NCI-H748 treated with DMSO at 0.1 percent for 48 hours (cell line): ENCODE data around the gene AVEN.
"Not testable (repeated sequence)": the region's sequence is repeated elsewhere in the genome, so short reads cannot be mapped to it uniquely, and the experiment has no call there.

Experiments
- DNase-seq: peaks from one replicate; lab custom pipeline; 2025; lab: John Stamatoyannopoulos, UW

The AVEN gene

DNA sequence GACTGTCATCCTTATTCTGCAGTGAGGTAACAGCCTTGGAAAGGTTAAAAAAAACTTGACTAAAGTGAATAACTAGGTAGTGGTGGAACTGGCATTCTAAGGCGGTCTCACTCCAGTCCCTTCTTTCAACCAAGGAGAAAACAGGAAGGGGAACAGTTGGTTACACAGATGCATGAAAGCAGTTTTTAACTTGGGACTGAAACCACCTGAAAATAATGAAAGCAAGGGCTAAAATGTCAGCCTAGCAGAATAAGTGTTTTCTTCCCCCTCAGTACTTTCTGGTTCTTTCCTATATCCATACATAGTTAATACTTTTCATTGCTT is 748 bp upstream of the AVEN start:
- no peak for DNase-seq

DNA sequence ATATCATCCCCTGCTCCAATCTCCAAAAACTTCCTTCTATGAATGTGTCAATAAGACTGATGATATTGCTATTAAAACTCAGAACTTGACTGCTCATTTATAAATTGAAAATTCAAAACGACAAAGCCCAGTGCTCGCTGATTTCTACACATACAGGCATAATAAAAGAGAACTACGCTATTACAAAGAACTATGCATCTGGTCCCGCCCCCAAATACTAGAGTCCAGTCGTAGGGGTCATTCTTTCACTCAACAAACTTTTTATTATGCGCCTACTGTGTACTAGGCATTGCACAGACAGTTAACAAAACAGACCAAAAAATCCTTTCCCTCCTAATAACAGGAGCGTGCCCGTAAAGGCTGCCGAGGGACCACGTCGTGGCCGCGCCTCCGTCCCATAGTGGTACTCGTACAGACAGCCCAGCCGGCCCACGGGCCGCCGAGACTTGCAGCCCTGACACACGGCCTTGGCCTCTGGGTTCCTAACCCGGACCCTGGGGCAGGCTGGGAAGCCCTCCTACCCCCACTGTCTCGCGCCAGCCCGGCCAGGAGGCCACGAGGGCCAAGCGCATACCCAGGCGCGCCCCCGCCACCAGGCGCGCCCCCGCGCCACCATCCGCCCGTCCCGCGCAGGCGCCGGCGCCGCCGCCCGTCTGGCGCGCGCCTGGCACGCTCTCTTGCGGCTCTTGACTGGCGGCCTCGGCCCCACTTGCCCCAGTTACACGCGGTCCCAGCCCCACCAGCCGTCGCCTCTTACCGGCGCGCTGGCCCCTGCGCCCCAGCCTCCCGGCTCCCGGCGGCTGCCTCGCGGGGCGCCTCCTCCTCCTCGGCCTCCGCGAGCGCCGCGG is 757 bp downstream of the AVEN start:
- peak; percentile 0 for DNase-seq

- no peak for DNase-seq
These were observed 6.8 kb downstream of the AVEN start for GRCh38 chr15:34031987-34032760.

GRCh38 chr15:34027606-34028005 is 11.4 kb downstream of the AVEN start:
- DNase-seq = no peak

- DNase-seq = no peak
These were observed 13.8 kb downstream of the AVEN start for GRCh38 chr15:34025252-34025651.

DNA sequence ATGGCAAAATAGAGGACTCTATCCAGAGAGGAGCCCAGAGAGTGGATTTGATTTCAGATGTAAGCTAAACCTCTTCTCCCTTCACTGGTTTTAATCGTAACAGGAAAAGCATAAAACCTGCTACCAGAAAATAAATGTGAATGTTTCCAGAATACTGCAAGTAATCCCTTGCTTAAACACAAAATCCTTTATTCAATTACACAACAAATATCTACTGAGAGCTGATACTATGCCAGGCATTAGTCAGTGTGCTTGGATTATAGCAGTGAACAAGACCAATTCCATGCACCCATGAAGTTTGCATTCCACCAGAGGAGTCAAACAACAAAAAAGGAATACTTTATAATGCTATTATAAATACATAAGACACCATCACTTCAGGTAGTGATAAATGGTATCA is 15.1 kb downstream of the AVEN start:
- no peak for DNase-seq

DNA sequence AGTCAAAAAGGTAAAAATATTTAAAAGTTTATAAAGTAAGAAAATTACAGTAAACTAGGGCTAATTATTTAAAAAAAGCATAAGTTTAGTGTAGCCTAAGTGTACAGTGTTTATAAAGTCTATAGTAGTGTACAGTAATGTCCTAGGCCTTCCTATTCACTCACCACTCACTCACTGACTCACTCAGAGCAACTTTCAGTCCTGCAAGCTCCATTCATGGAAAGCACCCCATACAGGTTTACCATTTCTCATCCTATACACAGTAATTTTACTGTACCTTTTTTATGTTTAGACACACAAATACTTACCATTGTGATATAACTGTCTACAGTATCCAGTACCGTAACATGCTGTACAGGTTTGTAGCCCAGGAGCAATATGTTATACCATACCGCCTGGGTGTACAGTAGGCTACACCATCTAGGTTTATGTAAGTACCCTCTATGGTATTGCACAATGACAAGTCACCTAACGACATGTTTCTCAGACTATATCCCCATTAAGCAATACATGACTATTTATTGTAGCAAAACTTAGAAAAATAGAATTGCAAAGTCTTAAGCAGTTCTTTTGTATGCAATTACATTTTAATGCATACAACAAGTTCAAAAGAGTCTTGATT is 19.5 kb downstream of the AVEN start:
- no peak for DNase-seq

- not testable (repeated sequence) for DNase-seq
These were observed 20.3 kb downstream of the AVEN start for GRCh38 chr15:34018738-34019137.

- no peak for DNase-seq
These were observed 20.9 kb downstream of the AVEN start for GRCh38 chr15:34018021-34018645.

GRCh38 chr15:34014556-34014955 is 24.4 kb downstream of the AVEN start:
- no peak for DNase-seq

DNA sequence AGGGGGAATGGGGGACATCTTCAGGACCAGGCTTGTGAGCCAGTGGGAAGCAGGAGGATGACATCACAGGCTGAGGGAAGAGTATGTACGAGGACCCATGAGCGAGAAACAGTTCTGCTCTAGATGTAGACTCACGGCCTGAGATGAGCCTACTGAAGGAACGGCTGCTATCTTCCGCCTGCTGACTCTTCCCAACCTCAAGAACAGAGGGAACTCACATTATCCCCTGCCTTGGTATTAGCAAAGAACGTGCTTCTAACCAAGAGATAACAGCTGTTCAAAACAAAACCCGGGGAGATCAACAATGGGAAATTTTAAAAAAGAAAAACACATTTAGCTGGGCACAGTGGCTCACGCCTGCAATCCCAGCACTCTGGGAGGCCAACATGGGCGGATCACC is 25.3 kb downstream of the AVEN start:
- no peak for DNase-seq

- no peak for DNase-seq
These were observed 26.5 kb downstream of the AVEN start for GRCh38 chr15:34012461-34013028.

GRCh38 chr15:34011481-34011880 is 27.5 kb downstream of the AVEN start:
- no peak for DNase-seq

GRCh38 chr15:34010921-34011320 is 28.1 kb downstream of the AVEN start:
- DNase-seq = no peak

DNA sequence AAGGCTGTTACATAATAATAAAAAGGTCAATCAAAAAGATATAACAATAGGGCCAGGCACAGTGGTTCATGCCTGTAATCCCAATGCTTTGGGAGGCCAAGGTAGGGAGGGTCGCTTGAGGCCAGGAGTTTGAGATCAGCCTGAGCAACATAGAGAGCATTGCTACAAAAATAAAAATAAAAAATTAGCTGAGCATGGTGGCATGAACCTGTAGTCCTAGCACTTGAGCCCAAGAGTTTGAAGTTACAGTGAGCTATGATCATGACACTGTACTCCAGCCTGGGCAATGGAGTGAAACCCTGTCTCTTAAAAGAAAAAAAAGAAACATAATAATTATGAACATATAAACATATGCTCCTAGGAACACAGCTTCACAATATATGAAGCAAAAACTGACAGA is 29.3 kb downstream of the AVEN start:
- DNase-seq = no peak

GRCh38 chr15:34006381-34006780 is 32.6 kb downstream of the AVEN start:
- DNase-seq = no peak

- no peak for DNase-seq
These were observed 37.5 kb downstream of the AVEN start for GRCh38 chr15:34001536-34001935.

DNA sequence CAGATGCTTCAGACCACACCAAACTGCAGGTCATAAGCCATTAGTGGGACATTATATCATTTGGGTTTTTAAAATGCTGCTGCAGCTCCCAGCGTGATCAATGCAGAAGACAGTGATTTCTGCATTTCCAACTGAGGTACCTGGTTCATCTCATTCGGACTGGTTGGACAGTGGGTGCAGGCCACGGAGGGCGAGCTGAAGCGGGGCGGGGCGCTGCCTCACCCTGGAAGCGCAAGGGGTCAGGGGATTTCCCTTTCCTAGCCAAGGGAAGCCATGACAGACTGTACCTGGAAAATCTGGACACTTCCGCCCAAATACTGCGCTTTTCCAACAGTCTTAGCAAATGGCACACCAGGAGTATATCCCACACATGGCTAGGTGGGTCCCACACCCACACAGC is 43.3 kb downstream of the AVEN start:
- not testable (repeated sequence) for DNase-seq

GRCh38 chr15:33994005-33994615 is 44.9 kb downstream of the AVEN start:
- peak; percentile 5 for DNase-seq

DNA sequence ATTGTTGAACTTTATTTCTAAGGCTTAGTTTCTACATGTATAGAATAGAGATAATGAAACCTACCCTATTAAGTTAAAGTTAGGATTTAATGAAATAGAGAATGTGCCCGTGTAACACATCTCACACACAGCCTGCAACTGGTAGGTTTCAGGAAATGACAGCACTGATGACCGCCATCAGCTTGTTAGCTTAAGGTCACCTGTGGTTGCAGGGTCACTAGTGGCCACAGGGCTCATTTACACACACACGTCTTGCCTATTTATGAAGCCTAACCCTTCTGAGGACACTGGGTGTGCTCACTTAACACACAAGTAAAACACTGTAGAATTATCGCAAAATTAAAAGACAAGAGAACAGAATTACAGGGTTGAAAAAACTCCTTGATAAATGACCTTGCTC is 50.6 kb downstream of the AVEN start:
- no peak for DNase-seq

DNA sequence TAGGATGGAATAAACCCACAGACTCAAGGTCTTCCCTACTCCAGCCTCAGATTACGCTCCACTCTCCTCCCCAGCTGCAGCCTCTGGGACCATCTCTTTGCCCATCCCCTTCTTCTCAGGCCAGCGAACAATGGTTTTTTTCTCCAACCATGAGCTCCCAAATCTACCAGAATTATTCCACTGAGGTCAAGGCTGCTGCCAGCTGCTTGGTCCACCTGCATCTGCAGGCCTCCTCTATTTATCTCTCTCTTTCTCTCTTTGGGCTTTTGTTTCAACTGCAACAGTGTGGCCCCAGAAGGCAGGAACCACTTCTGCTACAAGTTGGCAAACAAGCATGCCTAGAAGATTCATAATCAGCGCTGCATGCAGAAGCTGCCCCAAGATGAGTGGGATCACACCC is 51.6 kb downstream of the AVEN start:
- DNase-seq = no peak

DNA sequence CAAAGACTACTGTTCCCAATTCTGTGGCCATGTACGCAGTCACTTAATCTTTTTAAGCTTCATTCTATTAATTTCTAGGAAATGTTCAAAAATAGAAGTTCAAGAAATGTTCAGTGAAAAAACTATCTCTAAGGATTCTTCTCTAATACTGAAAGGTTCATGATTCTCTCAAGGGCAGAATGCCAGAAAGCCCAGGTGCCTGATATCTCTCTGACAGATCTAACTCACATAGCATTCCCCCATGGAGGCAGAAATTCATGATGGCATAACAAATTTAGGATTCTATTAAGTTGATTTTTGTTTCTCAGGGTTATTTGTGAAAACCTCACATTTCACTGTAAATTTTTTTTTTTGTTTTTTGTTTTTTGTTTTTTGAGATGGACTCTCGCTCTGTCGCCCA is 53.3 kb downstream of the AVEN start:
- no peak for DNase-seq
